Gastroesophageal sphincter (tissue), 3 donors: ENCODE data around the gene EPHA8.

ENCODE experiments used
- CTCF ChIP-seq, 4 experiments: fragments of 200-600 bp in 2 of 4; fragments of 450-650 bp in 2 of 4; sonication (generic) in 1 of 4; IDR thresholded peaks; one replicate each; pipeline ENCODE4 v1.5.1; 2017 to 2019; ENCODE audit warnings: antibody characterized with exemption in 4 of 4, mild to moderate bottlenecking in 2 of 4, moderate library complexity in 2 of 4
- POLR2A ChIP-seq, 2 donors: fragments of 450-650 bp; IDR thresholded peaks; one replicate each; pipeline ENCODE4 v1.6.1; 2017; ENCODE audit warnings: antibody characterized with exemption in 2 of 2, mild to moderate bottlenecking in 2 of 2, moderate library complexity in 1 of 2
- POLR2AphosphoS5 ChIP-seq: sonication (generic); formaldehyde crosslinking; IDR thresholded peaks from one replicate; pipeline ENCODE4 v1.6.1; 2017; ENCODE audit warnings: antibody characterized with exemption

GRCh38 chr1:22625262-22625925 lies 62.1 kb downstream of the EPHA8 start:
- TF ChIP-seq POLR2A (IDR thresholded peaks at IDR 0.05) (no peak), POLR2AphosphoS5 (no peak), CTCF (IDR thresholded peaks at IDR 0.05) (no peak)
